Caco-2 (cell line): ENCODE measurements around the gene KCNN3. TPM values are rescaled to one million over a fixed set of nuclear protein-coding genes. Genes with fewer than 3 reads are reported as not detected.

ENCODE experiments used
- BruUV-seq: library from RNA; stranded (reverse); fragments of 400-500 nt; replicated peaks from 2 replicates; lab custom pipeline; 2021; lab: Mats Ljungman, UMichigan
- CTCF ChIA-PET: fragments of 300-600 bp; sonication (Branson Sonifier 250); formaldehyde crosslinking; loops from one replicate; lab custom pipeline; 2022; ENCODE audit warnings: antibody characterized with exemption; lab: Charles Lee
- POLR2A ChIA-PET: fragments of 300-600 bp; sonication (Branson Sonifier 250); formaldehyde crosslinking; loops from one replicate; lab custom pipeline; 2022; ENCODE audit warnings: antibody characterized with exemption; lab: Charles Lee
- DNase-seq, 2 experiments: peaks; one replicate each; pipeline versions ENCODE4 v3.0.0 to v3.0.0-alpha.2; 2020 to 2022
- H3K27me3 ChIP-seq: replicated peaks from 2 replicates; pipeline ENCODE4 v1.6.0; 2011; ENCODE audit warnings: low read length; ENCODE audit not compliant: control insufficient read depth, insufficient read depth
- H3K36me3 ChIP-seq: 2 replicates; pipeline ENCODE4 v1.5.1; 2011; ENCODE audit warnings: low read length; ENCODE audit not compliant: control insufficient read depth, insufficient read depth
- H3K4me1 ChIP-seq: fragments of 250-450 bp; sonication (Bioruptor Pico); 2 replicates; pipeline ENCODE4 v1.5.1; 2020; ENCODE audit warnings: mild to moderate bottlenecking
- H3K4me3 ChIP-seq: 2 replicates; pipeline ENCODE4 v1.5.1; 2011; ENCODE audit warnings: low read depth, mild to moderate bottlenecking, control low read depth, low read length
- H3K9me3 ChIP-seq: fragments of 250-450 bp; sonication (Bioruptor Pico); 2 replicates; pipeline ENCODE4 v1.5.1; 2020; ENCODE audit warnings: mild to moderate bottlenecking, moderate library complexity
- H3K27ac Mint-ChIP-seq: one replicate; pipeline ENCODE4 v1.8.0; 2022; ENCODE audit warnings: mixed read lengths; ENCODE audit not compliant: unreplicated experiment
- H3K27me3 Mint-ChIP-seq: one replicate; pipeline ENCODE4 v1.8.0; 2022; ENCODE audit warnings: mixed read lengths; ENCODE audit not compliant: insufficient read depth, unreplicated experiment
- H3K36me3 Mint-ChIP-seq: one replicate; pipeline ENCODE4 v1.8.0; 2022; ENCODE audit warnings: mild to moderate bottlenecking, mixed read lengths; ENCODE audit not compliant: insufficient read depth, unreplicated experiment
- H3K4me1 Mint-ChIP-seq: one replicate; pipeline ENCODE4 v1.8.0; 2022; ENCODE audit warnings: low read depth, mixed read lengths; ENCODE audit not compliant: unreplicated experiment
- H3K4me3 Mint-ChIP-seq: one replicate; pipeline ENCODE4 v1.8.0; 2022; ENCODE audit warnings: mild to moderate bottlenecking, moderate library complexity, mixed read lengths; ENCODE audit not compliant: unreplicated experiment
- H3K9me3 Mint-ChIP-seq: one replicate; pipeline ENCODE4 v1.8.0; 2022; ENCODE audit warnings: mixed read lengths; ENCODE audit not compliant: unreplicated experiment
- CTCF ChIP-seq, 2 experiments: fragments of 200-600 bp in 1 of 2; IDR thresholded peaks; 1 replicate in 1 of 2; 2 replicates in 1 of 2; pipeline versions ENCODE4 v1.5.1 to v1.8.0; 2011 to 2022; ENCODE audit warnings: antibody characterized with exemption in 1 of 2, control low read depth in 1 of 2, inconsistent platforms in 1 of 2, low read depth in 1 of 2, low read length in 1 of 2, mild to moderate bottlenecking in 1 of 2, moderate library complexity in 1 of 2; ENCODE audit not compliant: insufficient read depth in 1 of 2, severe bottlenecking in 1 of 2, unreplicated experiment in 1 of 2
- intact Hi-C: fragments of 100-400 bp; cut with micrococcal nuclease; formaldehyde crosslinking; loops from one replicate; pipeline ENCODE4 v1.10.0; 2022; ENCODE audit not compliant: unreplicated experiment
- total RNA-seq: library from RNA; stranded (reverse); gene quantifications from 2 replicates; pipeline ENCODE4 v1.2.3, GENCODE V29; 2022

Gene KCNN3
- total RNA-seq, 1 experiment from 2014 or later = 0.05 TPM

- ChIA-PET CTCF (interaction anchor here (1.1 kb wide), 1 partner anchor 263 kb away, joined by 3 read pairs; no protein-coding TSS in a partner anchor), POLR2A (no interaction called here)
- Mint-ChIP-seq H3K27ac (no peak overlapping the region), H3K4me1 (no peaks in the 10 kb centered on the region), H3K36me3 (no peaks in the 10 kb centered on the region), H3K9me3 (no peaks in the 10 kb centered on the region), H3K27me3 (peaks cover 33% of the 10 kb centered on the region), H3K4me3 (no peak overlapping the region)
- peaks cover 3% of the 10 kb centered on the region for H3K27me3 ChIP-seq
- no peaks in the 10 kb centered on the region for H3K36me3 ChIP-seq
- TF ChIP-seq CTCF (IDR thresholded peaks at IDR 0.05; ENCODE audit: insufficient read depth in 1 of 2, low read depth in 1 of 2, low read length in 1 of 2, severe bottlenecking in 1 of 2, unreplicated experiment in 1 of 2) = no peak
- no peak for DNase-seq
- H3K4me3 ChIP-seq = no peak overlapping the region
- BruUV-seq = no TSS peak
- no peaks in the 10 kb centered on the region for H3K9me3 ChIP-seq
- no peaks in the 10 kb centered on the region for H3K4me1 ChIP-seq
- intact Hi-C loops = loop anchor here (10.0 kb wide), 1 partner anchor 258 kb away; no protein-coding TSS in a partner anchor
Measured at GRCh38 chr1:154742606-154743005, 127.5 kb downstream of the KCNN3 start.

- Histone ChIP-seq H3K4me3 (no peak overlapping the region), H3K27me3 (peaks cover 2% of the 10 kb centered on the region), H3K36me3 (no peaks in the 10 kb centered on the region), H3K4me1 (no peaks in the 10 kb centered on the region), H3K9me3 (no peaks in the 10 kb centered on the region)
- Mint-ChIP-seq H3K36me3 (no peaks in the 10 kb centered on the region), H3K27ac (no peak overlapping the region), H3K27me3 (peaks cover 33% of the 10 kb centered on the region), H3K9me3 (no peaks in the 10 kb centered on the region), H3K4me3 (no peak overlapping the region), H3K4me1 (no peaks in the 10 kb centered on the region)
- intact Hi-C loops = loop anchor here (10.0 kb wide), 1 partner anchor 257 kb away; no protein-coding TSS in a partner anchor
- BruUV-seq = no TSS peak
- DNase-seq = peak; percentile 54 to 70
- TF ChIP-seq CTCF (IDR thresholded peaks at IDR 0.05; ENCODE audit: insufficient read depth in 1 of 2, low read depth in 1 of 2, low read length in 1 of 2, severe bottlenecking in 1 of 2, unreplicated experiment in 1 of 2) = peak; percentile 43 to 93
- POLR2A ChIA-PET = no interaction called here
- CTCF ChIA-PET = interaction anchor here (0.7 to 1.3 kb wide), 5 partner anchors 12 to 262 kb away, joined by 3 to 9 read pairs (median 3); no protein-coding TSS in a partner anchor
Measured at GRCh38 chr1:154741741-154742495, 128.2 kb downstream of the KCNN3 start.

DNA sequence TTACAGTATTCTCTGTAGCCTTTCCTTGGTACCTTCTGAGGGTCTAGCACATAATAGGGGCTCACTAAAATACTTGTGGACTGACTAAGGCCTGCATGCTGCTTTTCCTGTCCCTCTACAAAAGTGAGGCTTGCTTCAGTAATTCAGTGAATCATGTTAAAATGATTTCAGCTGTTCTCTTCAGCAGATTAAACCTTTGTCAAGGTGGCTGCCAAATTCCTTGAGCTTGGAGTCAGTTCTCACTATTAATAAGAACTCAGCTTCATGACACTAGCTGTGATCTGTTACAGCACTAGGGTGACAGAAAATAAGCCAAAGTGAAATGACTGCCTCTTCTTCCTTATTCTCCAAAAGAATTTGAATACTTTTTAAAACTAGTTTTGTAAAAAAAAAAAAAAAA is 128.8 kb downstream of the KCNN3 start:
- peaks cover 30% of the 10 kb centered on the region for H3K27me3 Mint-ChIP-seq
- POLR2A ChIA-PET = no interaction called here
- H3K4me3 Mint-ChIP-seq = no peak overlapping the region
- no peaks in the 10 kb centered on the region for H3K36me3 Mint-ChIP-seq
- Histone ChIP-seq H3K36me3 (no peaks in the 10 kb centered on the region), H3K4me1 (no peaks in the 10 kb centered on the region), H3K27me3 (no peaks in the 10 kb centered on the region; the same call in none of the 2 replicates), H3K4me3 (no peak overlapping the region), H3K9me3 (no peaks in the 10 kb centered on the region)
- H3K27ac Mint-ChIP-seq = no peak overlapping the region
- no peaks in the 10 kb centered on the region for H3K9me3 Mint-ChIP-seq
- BruUV-seq = no TSS peak
- no peaks in the 10 kb centered on the region for H3K4me1 Mint-ChIP-seq
- CTCF ChIA-PET = interaction anchor here (0.7 to 1.3 kb wide), 3 partner anchors 12 to 182 kb away, joined by 3 to 9 read pairs (median 4); no protein-coding TSS in a partner anchor
- DNase-seq = no peak
- intact Hi-C loops = loop anchor here (10.0 kb wide), 1 partner anchor 257 kb away; no protein-coding TSS in a partner anchor
- TF ChIP-seq CTCF (IDR thresholded peaks at IDR 0.05; ENCODE audit: insufficient read depth in 1 of 2, low read depth in 1 of 2, low read length in 1 of 2, severe bottlenecking in 1 of 2, unreplicated experiment in 1 of 2) = no peak
